Endothelial cell of umbilical vein (primary cell): ENCODE data around the gene MYCBP. TPM values are rescaled to one million over a fixed set of nuclear protein-coding genes. Genes with fewer than 3 reads are reported as not detected.

Source experiments
- BruUV-seq: library from RNA; stranded (reverse); fragments of 400-500 nt; replicated peaks from 2 replicates; lab custom pipeline; 2021; lab: Mats Ljungman, UMichigan
- CTCF ChIA-PET: fragments of 300-600, 350-600 bp; sonication (Branson Sonifier 250); formaldehyde crosslinking; loops from one replicate; lab custom pipeline; 2021; ENCODE audit warnings: antibody characterized with exemption, inconsistent platforms; lab: Charles Lee
- POLR2A ChIA-PET: fragments of 300-600, 350-600 bp; sonication (Branson Sonifier 250); formaldehyde crosslinking; loops from one replicate; lab custom pipeline; 2021; ENCODE audit warnings: antibody characterized with exemption, inconsistent platforms; lab: Charles Lee
- DNase-seq: peaks from one replicate; pipeline ENCODE4 v3.0.0-alpha.2; 2011; ENCODE audit warnings: low read depth, low spot score
- FAIRE-seq: peaks from 2 replicates; lab custom pipeline; 2011; peaks lifted over from hg19 to GRCh38; lab: Jason Lieb, UNC
- H2AFZ ChIP-seq: 2 replicates; pipeline ENCODE4 v1.6.0; 2012; ENCODE audit warnings: low read depth, low read length, control low read depth, inconsistent platforms
- H3K27ac ChIP-seq: 2 replicates; pipeline ENCODE4 v1.5.1; 2011; ENCODE audit warnings: low read depth, mild to moderate bottlenecking, control low read depth, low read length, moderate library complexity; ENCODE audit not compliant: insufficient read depth
- H3K27me3 ChIP-seq, 2 experiments: 2 replicates each; pipeline versions ENCODE4 v1.6.0 to v1.6.1; 2011; ENCODE audit warnings: low read length in 2 of 2, mixed read lengths in 1 of 2; ENCODE audit not compliant: control insufficient read depth in 2 of 2, insufficient read depth in 2 of 2
- H3K36me3 ChIP-seq, 2 experiments: 2 replicates in 1 of 2; 3 replicates in 1 of 2; pipeline ENCODE4 v1.5.1; 2011; ENCODE audit warnings: low read length in 2 of 2, mild to moderate bottlenecking in 1 of 2, moderate library complexity in 1 of 2; ENCODE audit not compliant: control insufficient read depth in 2 of 2, insufficient read depth in 2 of 2; ENCODE audit errors: extremely low read depth in 1 of 2
- H3K4me1 ChIP-seq: 3 replicates; pipeline ENCODE4 v1.5.1; 2011; ENCODE audit warnings: mild to moderate bottlenecking, low read length; ENCODE audit not compliant: control insufficient read depth, insufficient read depth; ENCODE audit errors: extremely low read depth
- H3K4me2 ChIP-seq: 2 replicates; pipeline ENCODE4 v1.6.1; 2011; ENCODE audit warnings: low read length, control low read depth, mixed read lengths; ENCODE audit not compliant: insufficient read depth
- H3K4me3 ChIP-seq, 3 experiments: fragments of 200-600 bp in 1 of 3; sonication (generic), shearing (Covaris generic) in 1 of 3; replicated peaks in 1 of 3; 2 replicates each; pipeline ENCODE4 v1.5.1; 2011 to 2016; ENCODE audit warnings: control low read depth in 3 of 3, low read length in 3 of 3, mild to moderate bottlenecking in 2 of 3, inconsistent platforms in 1 of 3, low read depth in 1 of 3, moderate library complexity in 1 of 3; ENCODE audit not compliant: insufficient read depth in 1 of 3
- H3K79me2 ChIP-seq: 2 replicates; pipeline ENCODE4 v1.6.0; 2012; ENCODE audit warnings: low read length, inconsistent platforms; ENCODE audit not compliant: control insufficient read depth, insufficient read depth
- H3K9ac ChIP-seq: replicated peaks from 2 replicates; pipeline ENCODE3; 2011; ENCODE audit warnings: low read length, control low read depth; ENCODE audit not compliant: insufficient read depth; ENCODE audit errors: extremely low read depth
- H3K9me1 ChIP-seq: replicated peaks from 3 replicates; pipeline ENCODE4 v1.6.0; 2011; ENCODE audit warnings: mild to moderate bottlenecking, low read length; ENCODE audit not compliant: control insufficient read depth, insufficient read depth; ENCODE audit errors: extremely low read depth
- H3K9me3 ChIP-seq: replicated peaks from 2 replicates; pipeline ENCODE4 v1.5.1; 2012; ENCODE audit warnings: low read length, inconsistent platforms; ENCODE audit not compliant: control insufficient read depth, insufficient read depth
- H4K20me1 ChIP-seq: replicated peaks from 2 replicates; pipeline ENCODE3; 2011; ENCODE audit warnings: mild to moderate bottlenecking, low read length; ENCODE audit not compliant: control insufficient read depth, insufficient read depth; ENCODE audit errors: extremely low read depth
- EZH2 ChIP-seq: IDR thresholded peaks from 2 replicates; pipeline ENCODE4 v1.6.1; 2012; ENCODE audit warnings: borderline replicate concordance, low read depth, mild to moderate bottlenecking, moderate library complexity, low read length, inconsistent platforms; ENCODE audit not compliant: severe bottlenecking
- FOS ChIP-seq: IDR thresholded peaks from 2 replicates; pipeline ENCODE4 v1.6.1; 2011; ENCODE audit warnings: mild to moderate bottlenecking, low read length, moderate library complexity, borderline replicate concordance; ENCODE audit not compliant: insufficient read depth
- GATA2 ChIP-seq: IDR thresholded peaks from 2 replicates; pipeline ENCODE4 v1.7.0; 2011; ENCODE audit warnings: low read depth, mild to moderate bottlenecking, moderate library complexity, mixed read lengths, low read length; ENCODE audit not compliant: insufficient read length, insufficient read depth
- JUN ChIP-seq: IDR thresholded peaks from 2 replicates; pipeline ENCODE4 v1.6.1; 2011; ENCODE audit warnings: borderline replicate concordance, low read depth; ENCODE audit not compliant: insufficient read length, insufficient read depth
- MAX ChIP-seq: IDR thresholded peaks from 2 replicates; pipeline ENCODE4 v1.6.1; 2011; ENCODE audit not compliant: insufficient read depth, insufficient read length
- MYC ChIP-seq: IDR thresholded peaks from one replicate; pipeline ENCODE4 v1.6.1; 2011; ENCODE audit warnings: mild to moderate bottlenecking, low read depth, low read length
- POLR2A ChIP-seq: IDR thresholded peaks from 2 replicates; pipeline ENCODE4 v1.6.1; 2012; ENCODE audit warnings: low read depth, mild to moderate bottlenecking, control low read depth, low read length
- POLR2AphosphoS5 ChIP-seq: IDR thresholded peaks from 2 replicates; pipeline ENCODE4 v1.6.1; 2012; ENCODE audit warnings: low read depth, mild to moderate bottlenecking, control low read depth, low read length, moderate library complexity; ENCODE audit not compliant: insufficient read depth
- dilution Hi-C: fragments of 300-500 bp; cut with MboI; formaldehyde crosslinking; loops from one replicate; pipeline ENCODE4 v1.15.0; 2019; ENCODE audit warnings: low sequenced_read_pairs; ENCODE audit not compliant: extremely low pct_ligation_motif_present
- intact Hi-C: fragments of 100-400 bp; cut with micrococcal nuclease; formaldehyde crosslinking; loops from one replicate; pipeline ENCODE4 v1.10.0; 2022
- polyA plus RNA-seq, 4 experiments: library from polyadenylated mRNA; depleted of rRNA in 3 of 4; stranded (reverse) in 3 of 4; unstranded in 1 of 4; fragments of >200 nt; gene quantifications; 2 replicates each; pipeline versions ENCODE4 v1.2.1 to v1.2.3, GENCODE V29; 2011 to 2012; ENCODE audit warnings: missing spikeins in 1 of 4
- total RNA-seq: library from RNA; stranded (reverse); gene quantifications from 2 replicates; pipeline ENCODE4 v1.2.3, GENCODE V29; 2021
- TF ChIP-seq, protein P1 (sequence below), 2 donors: IDR thresholded peaks; 1 replicate in 1 of 2; 2 replicates in 1 of 2; pipeline ENCODE4 v1.5.1; 2011; ENCODE audit warnings: low read length in 2 of 2, mild to moderate bottlenecking in 2 of 2, moderate library complexity in 2 of 2, control low read depth in 1 of 2, inconsistent platforms in 1 of 2, low read depth in 1 of 2; ENCODE audit not compliant: insufficient read depth in 1 of 2; ENCODE audit errors: extremely low read depth in 1 of 2

MYCBP gene
- total and polyA plus RNA-seq, 2 donors (not counting 3 experiments of a cell fraction or from before 2014, with no cell fraction given), result 9.5 to 23.1 TPM

DNA sequence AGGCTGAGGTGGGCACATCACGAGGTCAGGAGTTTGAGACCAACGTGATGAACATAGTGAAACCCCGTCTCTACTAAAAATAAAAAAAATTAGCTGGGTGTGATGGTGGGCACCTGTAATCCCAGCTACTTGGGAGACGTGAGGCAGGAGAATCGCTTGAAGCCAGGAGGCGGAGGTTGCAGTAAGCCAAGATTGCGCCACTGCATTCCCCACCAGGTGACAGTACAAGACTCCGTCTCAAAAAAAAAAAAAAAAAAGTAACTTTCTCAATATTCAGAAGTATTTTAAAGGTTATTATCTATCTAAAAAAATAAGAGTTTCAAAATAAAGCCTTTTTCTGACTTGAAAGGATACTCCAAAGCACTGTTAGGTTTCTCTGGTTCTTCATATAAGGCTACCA, 5.9 kb downstream of the MYCBP start:
- ChIA-PET CTCF (no interaction called here), POLR2A (no interaction called here)
- FAIRE-seq (no peak), DNase-seq (no peak)
- intact Hi-C loops, result loop anchor here (10.0 kb wide), 1 partner anchor 708 kb away; the partner anchor contains the start of gene PABPC4
- Histone ChIP-seq H3K27me3 (no peaks in the 10 kb centered on the region), H3K4me3 (no peak overlapping the region), H3K27ac (no peak overlapping the region), H3K9ac (no peak overlapping the region), H3K9me1 (no peaks in the 10 kb centered on the region), H3K36me3 (peaks cover 3 to 4% of the 10 kb centered on the region in 2 experiments), H3K4me1 (peaks cover 2% of the 10 kb centered on the region), H3K9me3 (no peaks in the 10 kb centered on the region), H3K4me2 (no peak overlapping the region), H2AFZ (no peak overlapping the region), H3K79me2 (peaks cover 7% of the 10 kb centered on the region), H4K20me1 (no peaks in the 10 kb centered on the region)
- dilution Hi-C loops, result no loop called here
- no TSS peak for BruUV-seq
- TF ChIP-seq POLR2AphosphoS5 (no peak), MYC (no peak), POLR2A (no peak), GATA2 (no peak), EZH2 (no peak), MAX (no peak), JUN (no peak), FOS (no peak)
- TF ChIP-seq, protein P1, sequence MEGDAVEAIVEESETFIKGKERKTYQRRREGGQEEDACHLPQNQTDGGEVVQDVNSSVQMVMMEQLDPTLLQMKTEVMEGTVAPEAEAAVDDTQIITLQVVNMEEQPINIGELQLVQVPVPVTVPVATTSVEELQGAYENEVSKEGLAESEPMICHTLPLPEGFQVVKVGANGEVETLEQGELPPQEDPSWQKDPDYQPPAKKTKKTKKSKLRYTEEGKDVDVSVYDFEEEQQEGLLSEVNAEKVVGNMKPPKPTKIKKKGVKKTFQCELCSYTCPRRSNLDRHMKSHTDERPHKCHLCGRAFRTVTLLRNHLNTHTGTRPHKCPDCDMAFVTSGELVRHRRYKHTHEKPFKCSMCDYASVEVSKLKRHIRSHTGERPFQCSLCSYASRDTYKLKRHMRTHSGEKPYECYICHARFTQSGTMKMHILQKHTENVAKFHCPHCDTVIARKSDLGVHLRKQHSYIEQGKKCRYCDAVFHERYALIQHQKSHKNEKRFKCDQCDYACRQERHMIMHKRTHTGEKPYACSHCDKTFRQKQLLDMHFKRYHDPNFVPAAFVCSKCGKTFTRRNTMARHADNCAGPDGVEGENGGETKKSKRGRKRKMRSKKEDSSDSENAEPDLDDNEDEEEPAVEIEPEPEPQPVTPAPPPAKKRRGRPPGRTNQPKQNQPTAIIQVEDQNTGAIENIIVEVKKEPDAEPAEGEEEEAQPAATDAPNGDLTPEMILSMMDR (IDR thresholded peaks at IDR 0.05; ENCODE audit: extremely low read depth in 1 of 2, insufficient read depth in 1 of 2, low read depth in 1 of 2, low read length in 2 of 2), result no peak
